GM12892 (cell line): Measurements from ENCODE around the gene PCDHGC4.

ENCODE experiments used
- DNase-seq: peaks from one replicate; pipeline ENCODE4 v3.0.0; 2011; ENCODE audit not compliant: insufficient read length
- FAIRE-seq: peaks from 2 replicates; lab custom pipeline; 2011; peaks lifted over from hg19 to GRCh38; lab: Jason Lieb, UNC
- POLR2A ChIP-seq: IDR thresholded peaks from 2 replicates; pipeline ENCODE4 v1.6.1; 2011; ENCODE audit warnings: low read depth, low read length, control low read depth
- POLR2AphosphoS5 ChIP-seq: IDR thresholded peaks from 2 replicates; pipeline ENCODE4 v1.6.1; 2011; ENCODE audit warnings: low read depth, low read length, control low read depth
- TAF1 ChIP-seq: IDR thresholded peaks from 2 replicates; pipeline ENCODE4 v1.6.1; 2011; ENCODE audit warnings: low read depth, mild to moderate bottlenecking, control low read depth, low read length, borderline replicate concordance

Gene PCDHGC4

GRCh38 chr5:141514330-141515133 is 29.7 kb downstream of the PCDHGC4 start:
- no peak for DNase-seq
- no peak for FAIRE-seq
- TF ChIP-seq POLR2AphosphoS5 (no peak), TAF1 (no peak), POLR2A (no peak; the same call in 1 of the 2 replicates)

DNA sequence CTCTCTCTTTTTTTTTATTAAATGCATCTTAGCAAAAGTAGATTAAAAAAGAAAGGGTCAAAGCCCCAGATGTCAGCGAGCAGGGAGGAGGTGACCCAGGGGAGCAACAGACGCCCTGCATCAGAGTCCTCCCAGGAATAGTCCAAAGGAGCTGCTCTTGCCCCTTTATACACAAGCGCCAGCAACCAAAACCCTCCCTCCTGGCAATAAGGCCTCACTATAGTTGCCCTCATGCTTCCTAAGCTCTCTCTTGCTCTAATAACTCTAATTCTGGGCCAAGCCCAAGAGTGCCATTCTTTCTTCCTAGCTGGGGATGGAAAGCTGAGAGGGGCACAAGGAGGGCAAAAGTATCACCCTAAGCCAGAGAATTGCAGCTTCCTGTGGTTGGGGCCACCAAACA is 30.3 kb downstream of the PCDHGC4 start:
- TF ChIP-seq TAF1 (no peak), POLR2A (no peak), POLR2AphosphoS5 (no peak)
- FAIRE-seq (no peak), DNase-seq (no peak)

GRCh38 chr5:141515946-141516671 is 31.3 kb downstream of the PCDHGC4 start:
- DNase-seq, result no peak
- peak; percentile 30 for FAIRE-seq
- TF ChIP-seq POLR2AphosphoS5 (no peak), POLR2A (no peak), TAF1 (no peak)

DNA sequence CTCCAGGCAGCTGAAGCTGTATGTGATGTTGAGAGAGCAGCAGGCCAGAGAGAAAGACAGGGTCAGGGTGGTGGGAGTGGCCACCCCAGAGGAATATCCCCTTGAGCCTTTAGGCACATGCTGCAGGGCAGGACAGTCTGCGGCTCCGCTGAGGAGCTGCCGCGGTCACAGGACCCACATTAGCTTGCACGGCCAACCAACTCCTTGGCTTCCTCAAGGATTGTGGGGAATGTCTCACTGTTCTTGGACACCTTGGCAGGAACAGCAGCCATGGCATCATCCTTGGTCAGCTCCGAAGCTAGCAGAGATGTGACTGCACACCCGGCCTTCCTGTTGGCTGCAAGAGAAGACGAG is 31.8 kb downstream of the PCDHGC4 start:
- no peak for FAIRE-seq
- no peak for DNase-seq
- no peak for TF ChIP-seq POLR2AphosphoS5
- TF ChIP-seq TAF1, result no peak
- TF ChIP-seq POLR2A, result no peak

DNA sequence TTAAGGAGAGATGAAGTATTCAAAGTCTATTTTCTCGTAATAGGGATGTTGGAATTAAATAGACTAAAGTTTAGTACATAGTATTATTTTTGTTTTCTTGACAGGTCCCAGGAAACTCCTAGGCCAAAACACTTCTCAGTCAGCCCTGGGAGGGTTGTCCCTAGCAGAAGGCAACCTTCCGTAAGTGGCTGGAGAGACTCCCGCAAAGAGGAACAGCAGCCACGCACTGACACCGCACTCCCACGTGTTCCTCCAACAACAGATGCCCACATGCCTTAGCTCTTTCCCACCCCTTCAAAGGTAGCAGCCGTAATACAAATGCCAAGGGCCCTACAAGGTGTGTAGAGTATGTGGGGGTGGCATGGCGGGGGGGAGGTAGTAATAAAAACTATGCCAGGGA is 32.5 kb downstream of the PCDHGC4 start:
- TF ChIP-seq POLR2A, result no peak
- TF ChIP-seq TAF1, result no peak
- TF ChIP-seq POLR2AphosphoS5, result no peak
- no peak for DNase-seq
- FAIRE-seq, result no peak

DNA sequence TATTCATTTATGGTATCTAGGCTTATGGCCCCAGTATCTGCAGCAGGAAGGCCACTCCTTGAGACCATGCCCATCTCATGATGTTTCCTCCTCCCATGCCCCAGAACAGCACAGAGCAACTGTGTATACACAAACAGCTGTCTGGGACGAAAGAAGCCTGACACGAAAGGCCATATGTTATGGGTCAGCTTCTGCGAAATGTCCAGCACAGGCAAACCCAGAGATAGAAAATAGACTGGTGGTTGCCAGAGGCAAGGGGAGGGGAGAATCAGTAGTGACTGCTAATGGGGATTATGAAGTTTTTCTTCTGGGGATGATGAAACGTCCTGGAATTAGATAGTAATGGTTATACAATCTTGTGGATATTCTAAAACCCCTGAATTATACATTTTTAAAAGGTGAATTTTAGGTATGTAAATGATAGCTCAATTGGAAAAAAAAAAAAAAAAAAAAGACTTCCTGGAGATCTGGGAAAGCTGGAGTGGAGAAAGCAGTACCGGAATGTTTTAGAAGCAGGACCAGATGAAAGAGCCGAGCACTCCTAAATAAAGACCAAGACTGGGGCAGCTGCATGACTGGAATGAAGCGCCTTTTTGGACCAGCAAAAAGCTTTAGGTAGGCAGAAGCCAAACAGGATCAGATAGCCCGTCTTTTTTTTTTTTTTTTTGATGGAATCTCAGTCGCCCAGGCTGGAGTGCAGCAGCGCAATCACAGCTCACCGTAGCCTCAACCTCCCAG is 33.2 kb downstream of the PCDHGC4 start:
- FAIRE-seq (no peak), DNase-seq (no peak)
- TF ChIP-seq POLR2AphosphoS5, result no peak
- TF ChIP-seq POLR2A, result no peak
- no peak for TF ChIP-seq TAF1

DNA sequence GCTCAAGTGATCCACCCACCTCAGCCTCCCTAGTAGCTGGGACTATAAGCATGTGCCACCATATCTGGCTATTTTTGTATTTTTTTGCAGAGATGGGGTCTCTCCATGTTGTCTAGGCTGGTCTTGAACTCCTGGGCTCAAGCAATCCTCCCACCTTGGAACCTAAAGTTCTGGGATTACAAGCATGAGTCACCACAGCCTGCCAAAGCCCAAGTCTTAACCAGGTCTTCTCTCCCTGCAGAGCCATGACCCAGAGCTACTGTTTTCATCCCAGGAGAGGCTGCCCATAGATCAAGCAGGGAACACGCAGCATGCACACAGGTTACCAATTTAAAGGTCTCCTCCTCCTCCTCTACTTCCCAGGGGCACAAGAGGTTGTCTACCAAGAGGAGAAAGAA is 33.8 kb downstream of the PCDHGC4 start:
- TF ChIP-seq POLR2AphosphoS5 (no peak), TAF1 (no peak), POLR2A (no peak)
- FAIRE-seq (no peak), DNase-seq (no peak)

DNA sequence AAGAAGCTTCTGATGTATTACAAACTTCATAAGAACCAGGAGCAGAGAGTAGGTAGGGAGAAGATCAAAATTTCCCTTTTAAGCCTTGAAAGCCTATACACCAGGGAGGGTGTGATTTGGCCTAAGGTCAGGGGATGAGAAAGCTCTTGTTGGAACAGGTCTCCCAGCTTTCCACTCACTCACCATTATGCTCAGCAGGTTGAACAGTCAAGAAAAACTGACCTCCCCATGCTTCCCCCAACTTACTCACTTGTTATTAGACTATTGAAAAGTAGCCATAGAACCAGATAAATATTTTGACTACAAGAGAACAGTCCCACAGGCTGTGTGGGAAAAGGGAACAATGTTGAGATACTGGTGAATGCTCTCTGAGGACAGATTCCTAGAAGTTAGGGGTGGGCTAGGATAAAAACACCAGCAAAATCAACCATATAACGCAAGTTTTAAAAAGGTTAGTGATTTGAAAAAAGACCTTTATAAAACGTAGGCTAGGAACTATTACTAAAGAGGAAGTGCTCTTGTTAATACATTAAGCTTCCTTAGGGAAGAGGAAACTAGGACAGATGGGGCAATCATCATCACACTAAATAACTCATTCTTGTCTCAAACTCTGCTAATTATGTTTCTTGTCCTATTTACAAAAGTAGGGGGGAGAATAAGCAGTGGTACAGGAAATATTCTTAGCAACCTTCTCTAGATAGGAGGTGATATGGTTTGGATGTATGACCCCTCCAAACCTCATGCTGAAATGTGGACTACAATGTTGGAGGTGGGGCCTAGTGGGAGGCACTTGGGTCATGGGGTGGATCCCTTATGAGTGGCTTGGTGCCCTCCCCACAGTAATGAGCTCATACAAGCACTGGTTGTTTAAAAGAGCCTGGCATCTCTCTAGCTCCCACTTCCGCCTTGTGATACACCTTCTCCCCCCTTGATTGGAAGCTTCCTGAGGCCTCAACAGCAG is 35.1 kb downstream of the PCDHGC4 start:
- TF ChIP-seq POLR2AphosphoS5 (no peak), TAF1 (no peak), POLR2A (no peak)
- DNase-seq, result no peak
- FAIRE-seq, result no peak

- TF ChIP-seq POLR2A (no peak), TAF1 (no peak), POLR2AphosphoS5 (no peak)
- DNase-seq (no peak), FAIRE-seq (no peak)
These were observed 36.5 kb downstream of the PCDHGC4 start for GRCh38 chr5:141521244-141521781.

- FAIRE-seq, result no peak
- DNase-seq, result no peak
- TF ChIP-seq POLR2A (no peak), POLR2AphosphoS5 (no peak), TAF1 (no peak)
These were observed 37.5 kb downstream of the PCDHGC4 start for GRCh38 chr5:141522301-141522700.
